C4-2B (cell line): ENCODE measurements around the gene REN.

Experiments
- CTCF ChIP-seq: fragments of 450-650 bp; conservative IDR thresholded peaks from 2 replicates; pipeline ENCODE4 v1.5.1; 2017; ENCODE audit warnings: mild to moderate bottlenecking
- ZFX ChIP-seq: fragments of 450-650 bp; IDR thresholded peaks from 2 replicates; pipeline ENCODE4 v1.6.1; 2017

GRCh38 chr1:204197068-204197467, 30.9 kb upstream of the REN start:
- TF ChIP-seq CTCF (no peak), ZFX (no peak)
